H1 (cell line): ENCODE measurements around the gene CA10.

Experiments
- ASH2L ChIP-seq: fragments of 200-600, 300-600 bp; sonication (generic); IDR thresholded peaks from one replicate; pipeline ENCODE4 v1.7.1; 2017; ENCODE audit warnings: low read length
- EZH2 ChIP-seq: fragments of 200-600 bp; sonication (generic); IDR thresholded peaks from 2 replicates; pipeline ENCODE4 v1.7.1; 2012; ENCODE audit warnings: low read depth, mild to moderate bottlenecking, moderate library complexity, low read length, inconsistent platforms; ENCODE audit not compliant: severe bottlenecking
- GABPA ChIP-seq: IDR thresholded peaks from 2 replicates; pipeline ENCODE4 v1.6.1; 2011; ENCODE audit warnings: mild to moderate bottlenecking, low read length, moderate library complexity, borderline replicate concordance; ENCODE audit not compliant: insufficient read depth
- HDAC2 ChIP-seq, 2 experiments: fragments of 300-600 bp in 1 of 2; sonication (generic) in 1 of 2; IDR thresholded peaks; 2 replicates each; pipeline ENCODE4 v1.6.1; 2011 to 2012; ENCODE audit warnings: low read depth in 2 of 2, low read length in 2 of 2, mild to moderate bottlenecking in 2 of 2, moderate library complexity in 2 of 2, borderline replicate concordance in 1 of 2, inconsistent platforms in 1 of 2
- HDAC6 ChIP-seq: IDR thresholded peaks from one replicate; pipeline ENCODE4 v1.7.1; 2012; ENCODE audit warnings: low read depth, mild to moderate bottlenecking, inconsistent platforms, low read length, moderate library complexity
- POLR2A ChIP-seq, 2 experiments: IDR thresholded peaks; 1 replicate in 1 of 2; 2 replicates in 1 of 2; pipeline ENCODE4 v1.6.1; 2011; ENCODE audit warnings: low read depth in 2 of 2, low read length in 2 of 2, mild to moderate bottlenecking in 2 of 2; ENCODE audit errors: control extremely low read depth in 1 of 2
- POLR2AphosphoS5 ChIP-seq: IDR thresholded peaks from 2 replicates; pipeline ENCODE4 v1.6.1; 2011; ENCODE audit warnings: low read depth, low read length
- RAD21 ChIP-seq, 2 experiments: IDR thresholded peaks in 1 of 2; conservative IDR thresholded peaks in 1 of 2; 2 replicates each; pipeline ENCODE4 v1.6.1; 2011; ENCODE audit warnings: low read depth in 2 of 2, low read length in 2 of 2, improper control_type of control experiment in 1 of 2, inconsistent platforms in 1 of 2, mild to moderate bottlenecking in 1 of 2, moderate library complexity in 1 of 2
- SP4 ChIP-seq: IDR thresholded peaks from 2 replicates; pipeline ENCODE4 v1.6.1; 2012; ENCODE audit warnings: low read length, inconsistent platforms
- TBP ChIP-seq: IDR thresholded peaks from 2 replicates; pipeline ENCODE4 v1.6.1; 2011; ENCODE audit warnings: low read depth, low read length, improper control_type of control experiment
- TF ChIP-seq, protein P1 (sequence below), 3 experiments: IDR thresholded peaks; 1 replicate in 2 of 3; 2 replicates in 1 of 3; pipeline versions ENCODE4 v1.5.1 to v1.6.1; 2011; ENCODE audit warnings: low read length in 3 of 3, mild to moderate bottlenecking in 3 of 3, inconsistent platforms in 2 of 3, low read depth in 1 of 3, moderate library complexity in 1 of 3; ENCODE audit not compliant: insufficient read depth in 1 of 3; ENCODE audit errors: control extremely low read depth in 1 of 3
- TF ChIP-seq, protein P2 (sequence below): IDR thresholded peaks from 2 replicates; pipeline ENCODE4 v1.6.1; 2012; ENCODE audit warnings: inconsistent platforms
- TF ChIP-seq, protein P3 (sequence below): IDR thresholded peaks from 2 replicates; pipeline ENCODE4 v1.6.1; 2012; ENCODE audit warnings: inconsistent platforms

DNA sequence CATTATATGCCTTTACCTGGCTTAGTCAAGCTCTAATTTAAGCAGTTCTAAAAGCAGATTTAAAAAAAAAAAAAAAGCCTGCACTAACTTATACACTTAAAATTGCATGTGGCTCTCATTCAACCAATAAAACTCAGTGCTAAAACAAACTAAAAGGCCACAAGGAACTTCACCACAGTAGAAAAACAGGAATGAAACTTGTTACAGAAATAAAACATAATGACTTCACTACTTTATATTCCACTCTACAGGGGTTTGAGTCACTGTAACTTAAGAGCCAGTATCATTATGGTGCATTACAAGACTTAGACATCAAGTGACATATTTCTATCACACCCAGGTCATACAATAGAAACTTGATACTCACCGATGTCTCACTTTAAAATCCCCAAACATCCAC lies 11.1 kb downstream of the CA10 start:
- TF ChIP-seq RAD21 (IDR thresholded peaks at IDR 0.05 in 1 of 2, conservative IDR thresholded peaks at IDR 0.05 in 1 of 2; ENCODE audit: low read depth in 2 of 2, low read length in 2 of 2): no peak
- TF ChIP-seq, protein P1, sequence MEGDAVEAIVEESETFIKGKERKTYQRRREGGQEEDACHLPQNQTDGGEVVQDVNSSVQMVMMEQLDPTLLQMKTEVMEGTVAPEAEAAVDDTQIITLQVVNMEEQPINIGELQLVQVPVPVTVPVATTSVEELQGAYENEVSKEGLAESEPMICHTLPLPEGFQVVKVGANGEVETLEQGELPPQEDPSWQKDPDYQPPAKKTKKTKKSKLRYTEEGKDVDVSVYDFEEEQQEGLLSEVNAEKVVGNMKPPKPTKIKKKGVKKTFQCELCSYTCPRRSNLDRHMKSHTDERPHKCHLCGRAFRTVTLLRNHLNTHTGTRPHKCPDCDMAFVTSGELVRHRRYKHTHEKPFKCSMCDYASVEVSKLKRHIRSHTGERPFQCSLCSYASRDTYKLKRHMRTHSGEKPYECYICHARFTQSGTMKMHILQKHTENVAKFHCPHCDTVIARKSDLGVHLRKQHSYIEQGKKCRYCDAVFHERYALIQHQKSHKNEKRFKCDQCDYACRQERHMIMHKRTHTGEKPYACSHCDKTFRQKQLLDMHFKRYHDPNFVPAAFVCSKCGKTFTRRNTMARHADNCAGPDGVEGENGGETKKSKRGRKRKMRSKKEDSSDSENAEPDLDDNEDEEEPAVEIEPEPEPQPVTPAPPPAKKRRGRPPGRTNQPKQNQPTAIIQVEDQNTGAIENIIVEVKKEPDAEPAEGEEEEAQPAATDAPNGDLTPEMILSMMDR (IDR thresholded peaks at IDR 0.05; ENCODE audit: control extremely low read depth in 1 of 3, insufficient read depth in 1 of 3, low read depth in 1 of 3, low read length in 3 of 3): no peak
- TF ChIP-seq POLR2AphosphoS5: no peak
- TF ChIP-seq HDAC2 (IDR thresholded peaks at IDR 0.05; ENCODE audit: borderline replicate concordance in 1 of 2, low read depth in 2 of 2, low read length in 2 of 2): no peak
- TF ChIP-seq, protein P2, sequence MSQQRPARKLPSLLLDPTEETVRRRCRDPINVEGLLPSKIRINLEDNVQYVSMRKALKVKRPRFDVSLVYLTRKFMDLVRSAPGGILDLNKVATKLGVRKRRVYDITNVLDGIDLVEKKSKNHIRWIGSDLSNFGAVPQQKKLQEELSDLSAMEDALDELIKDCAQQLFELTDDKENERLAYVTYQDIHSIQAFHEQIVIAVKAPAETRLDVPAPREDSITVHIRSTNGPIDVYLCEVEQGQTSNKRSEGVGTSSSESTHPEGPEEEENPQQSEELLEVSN: no peak
- TF ChIP-seq SP4: no peak
- TF ChIP-seq GABPA: no peak
- TF ChIP-seq EZH2: no peak
- TF ChIP-seq POLR2A (IDR thresholded peaks at IDR 0.05; ENCODE audit: control extremely low read depth in 1 of 2, low read depth in 2 of 2, low read length in 2 of 2): no peak
- no peak for TF ChIP-seq ASH2L
- no peak for TF ChIP-seq TBP
- TF ChIP-seq, protein P3, sequence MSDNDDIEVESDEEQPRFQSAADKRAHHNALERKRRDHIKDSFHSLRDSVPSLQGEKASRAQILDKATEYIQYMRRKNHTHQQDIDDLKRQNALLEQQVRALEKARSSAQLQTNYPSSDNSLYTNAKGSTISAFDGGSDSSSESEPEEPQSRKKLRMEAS: no peak
- no peak for TF ChIP-seq HDAC6
